SK-N-SH (cell line): ENCODE measurements around the gene COL4A2.

Experiments used
- CTCF ChIP-seq: fragments of 200-600 bp; sonication (generic); IDR thresholded peaks from 2 replicates; pipeline ENCODE4 v1.6.1; 2017; ENCODE audit warnings: antibody characterized with exemption, mild to moderate bottlenecking, moderate library complexity
- EZH2phosphoT487 ChIP-seq: fragments of 200-600 bp; sonication (generic); IDR thresholded peaks from 2 replicates; pipeline ENCODE4 v1.6.1; 2017; ENCODE audit warnings: low read depth, mixed run types, mild to moderate bottlenecking, antibody characterized with exemption, moderate library complexity, borderline replicate concordance
- MXI1 ChIP-seq: IDR thresholded peaks from 2 replicates; pipeline ENCODE4 v1.6.1; 2012; ENCODE audit warnings: mild to moderate bottlenecking, low read depth, low read length, improper control_type of control experiment
- NRF1 ChIP-seq: IDR thresholded peaks from 2 replicates; pipeline ENCODE4 v1.6.1; 2012; ENCODE audit warnings: low read depth, mild to moderate bottlenecking, low read length
- PBX3 ChIP-seq: IDR thresholded peaks from 2 replicates; pipeline ENCODE4; 2012
- POLR2AphosphoS5 ChIP-seq: IDR thresholded peaks from 2 replicates; pipeline ENCODE4 v1.6.1; 2012; ENCODE audit warnings: low read depth, low read length
- SIN3A ChIP-seq: IDR thresholded peaks from 2 replicates; pipeline ENCODE4 v1.6.1; 2012; ENCODE audit warnings: low read depth, mild to moderate bottlenecking, low read length, moderate library complexity, borderline replicate concordance
- USF2 ChIP-seq: fragments of 150-350 bp; IDR thresholded peaks from 2 replicates; pipeline ENCODE4 v1.6.1; 2017; ENCODE audit warnings: antibody characterized with exemption, low read length, low read depth, borderline replicate concordance
- YY1 ChIP-seq: IDR thresholded peaks from 2 replicates; pipeline ENCODE4 v1.4.0; 2012; ENCODE audit warnings: low read depth, mild to moderate bottlenecking
- TF ChIP-seq, protein P1 (sequence below): IDR thresholded peaks from 2 replicates; pipeline ENCODE4 v1.4.0; 2012; ENCODE audit warnings: low read depth
- TF ChIP-seq, protein P2 (sequence below): IDR thresholded peaks from 2 replicates; pipeline ENCODE4 v1.6.1; 2012; ENCODE audit warnings: mild to moderate bottlenecking, low read depth, low read length, moderate library complexity
- TF ChIP-seq, protein P3 (sequence below): IDR thresholded peaks from 2 replicates; pipeline ENCODE4 v1.4.0; 2012; ENCODE audit warnings: low read depth, borderline replicate concordance

- TF ChIP-seq CTCF (no peak), MXI1 (no peak), YY1 (no peak), USF2 (no peak), SIN3A (no peak), EZH2phosphoT487 (no peak), NRF1 (no peak), PBX3 (no peak), POLR2AphosphoS5 (no peak)
- TF ChIP-seq, protein P1, sequence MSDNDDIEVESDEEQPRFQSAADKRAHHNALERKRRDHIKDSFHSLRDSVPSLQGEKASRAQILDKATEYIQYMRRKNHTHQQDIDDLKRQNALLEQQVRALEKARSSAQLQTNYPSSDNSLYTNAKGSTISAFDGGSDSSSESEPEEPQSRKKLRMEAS = no peak
- TF ChIP-seq, protein P2, sequence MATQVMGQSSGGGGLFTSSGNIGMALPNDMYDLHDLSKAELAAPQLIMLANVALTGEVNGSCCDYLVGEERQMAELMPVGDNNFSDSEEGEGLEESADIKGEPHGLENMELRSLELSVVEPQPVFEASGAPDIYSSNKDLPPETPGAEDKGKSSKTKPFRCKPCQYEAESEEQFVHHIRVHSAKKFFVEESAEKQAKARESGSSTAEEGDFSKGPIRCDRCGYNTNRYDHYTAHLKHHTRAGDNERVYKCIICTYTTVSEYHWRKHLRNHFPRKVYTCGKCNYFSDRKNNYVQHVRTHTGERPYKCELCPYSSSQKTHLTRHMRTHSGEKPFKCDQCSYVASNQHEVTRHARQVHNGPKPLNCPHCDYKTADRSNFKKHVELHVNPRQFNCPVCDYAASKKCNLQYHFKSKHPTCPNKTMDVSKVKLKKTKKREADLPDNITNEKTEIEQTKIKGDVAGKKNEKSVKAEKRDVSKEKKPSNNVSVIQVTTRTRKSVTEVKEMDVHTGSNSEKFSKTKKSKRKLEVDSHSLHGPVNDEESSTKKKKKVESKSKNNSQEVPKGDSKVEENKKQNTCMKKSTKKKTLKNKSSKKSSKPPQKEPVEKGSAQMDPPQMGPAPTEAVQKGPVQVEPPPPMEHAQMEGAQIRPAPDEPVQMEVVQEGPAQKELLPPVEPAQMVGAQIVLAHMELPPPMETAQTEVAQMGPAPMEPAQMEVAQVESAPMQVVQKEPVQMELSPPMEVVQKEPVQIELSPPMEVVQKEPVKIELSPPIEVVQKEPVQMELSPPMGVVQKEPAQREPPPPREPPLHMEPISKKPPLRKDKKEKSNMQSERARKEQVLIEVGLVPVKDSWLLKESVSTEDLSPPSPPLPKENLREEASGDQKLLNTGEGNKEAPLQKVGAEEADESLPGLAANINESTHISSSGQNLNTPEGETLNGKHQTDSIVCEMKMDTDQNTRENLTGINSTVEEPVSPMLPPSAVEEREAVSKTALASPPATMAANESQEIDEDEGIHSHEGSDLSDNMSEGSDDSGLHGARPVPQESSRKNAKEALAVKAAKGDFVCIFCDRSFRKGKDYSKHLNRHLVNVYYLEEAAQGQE = no peak
- TF ChIP-seq, protein P3, sequence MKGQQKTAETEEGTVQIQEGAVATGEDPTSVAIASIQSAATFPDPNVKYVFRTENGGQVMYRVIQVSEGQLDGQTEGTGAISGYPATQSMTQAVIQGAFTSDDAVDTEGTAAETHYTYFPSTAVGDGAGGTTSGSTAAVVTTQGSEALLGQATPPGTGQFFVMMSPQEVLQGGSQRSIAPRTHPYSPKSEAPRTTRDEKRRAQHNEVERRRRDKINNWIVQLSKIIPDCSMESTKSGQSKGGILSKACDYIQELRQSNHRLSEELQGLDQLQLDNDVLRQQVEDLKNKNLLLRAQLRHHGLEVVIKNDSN = no peak
Observed at GRCh38 chr13:110367620-110368019, 60.5 kb downstream of the COL4A2 start.
